Prostate gland (tissue), 2 donors: ENCODE results near the gene DAAM1.

Source experiments
- POLR2A ChIP-seq: fragments of 450-650 bp; IDR thresholded peaks from one replicate; pipeline ENCODE4 v1.6.1; 2016; ENCODE audit warnings: antibody characterized with exemption, mild to moderate bottlenecking
- TF ChIP-seq, protein P1 (sequence below), 4 experiments: fragments of 200-600 bp in 2 of 4; fragments of 450-650 bp in 2 of 4; sonication (generic) in 2 of 4; IDR thresholded peaks; 1 replicate in 3 of 4; 2 replicates in 1 of 4; pipeline ENCODE4 v1.5.1; 2016 to 2019; ENCODE audit warnings: antibody characterized with exemption in 4 of 4, mild to moderate bottlenecking in 2 of 4, moderate library complexity in 2 of 4

- TF ChIP-seq, protein P1, sequence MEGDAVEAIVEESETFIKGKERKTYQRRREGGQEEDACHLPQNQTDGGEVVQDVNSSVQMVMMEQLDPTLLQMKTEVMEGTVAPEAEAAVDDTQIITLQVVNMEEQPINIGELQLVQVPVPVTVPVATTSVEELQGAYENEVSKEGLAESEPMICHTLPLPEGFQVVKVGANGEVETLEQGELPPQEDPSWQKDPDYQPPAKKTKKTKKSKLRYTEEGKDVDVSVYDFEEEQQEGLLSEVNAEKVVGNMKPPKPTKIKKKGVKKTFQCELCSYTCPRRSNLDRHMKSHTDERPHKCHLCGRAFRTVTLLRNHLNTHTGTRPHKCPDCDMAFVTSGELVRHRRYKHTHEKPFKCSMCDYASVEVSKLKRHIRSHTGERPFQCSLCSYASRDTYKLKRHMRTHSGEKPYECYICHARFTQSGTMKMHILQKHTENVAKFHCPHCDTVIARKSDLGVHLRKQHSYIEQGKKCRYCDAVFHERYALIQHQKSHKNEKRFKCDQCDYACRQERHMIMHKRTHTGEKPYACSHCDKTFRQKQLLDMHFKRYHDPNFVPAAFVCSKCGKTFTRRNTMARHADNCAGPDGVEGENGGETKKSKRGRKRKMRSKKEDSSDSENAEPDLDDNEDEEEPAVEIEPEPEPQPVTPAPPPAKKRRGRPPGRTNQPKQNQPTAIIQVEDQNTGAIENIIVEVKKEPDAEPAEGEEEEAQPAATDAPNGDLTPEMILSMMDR (IDR thresholded peaks at IDR 0.05), result no peak
- TF ChIP-seq POLR2A, result no peak
Measured at GRCh38 chr14:59272633-59273032, 84.2 kb downstream of the DAAM1 start.
